Measurements from ENCODE around the gene MCC. TPM values are rescaled to one million over a fixed set of nuclear protein-coding genes. Genes with fewer than 3 reads are reported as not detected.

The MCC gene
- total RNA-seq, 1 experiment from 2014 or later: 0.10 TPM

GRCh38 chr5:113119246-113119924, 368.9 kb downstream of the MCC start:
- in situ Hi-C loops (cut with HindIII; ENCODE audit: low sequenced_read_pairs): no loop called here
- no peak for DNase-seq (ENCODE audit: low spot score)

GRCh38 chr5:113118765-113119164, 369.5 kb downstream of the MCC start:
- in situ Hi-C loops (cut with HindIII; ENCODE audit: low sequenced_read_pairs): no loop called here
- no peak for DNase-seq (ENCODE audit: low spot score)

- DNase-seq (ENCODE audit: low spot score): no peak
- in situ Hi-C loops (cut with HindIII; ENCODE audit: low sequenced_read_pairs): no loop called here
These were observed 370.0 kb downstream of the MCC start for GRCh38 chr5:113118298-113118697.

GRCh38 chr5:113117543-113118115, 370.6 kb downstream of the MCC start:
- in situ Hi-C loops (cut with HindIII; ENCODE audit: low sequenced_read_pairs): no loop called here
- no peak for DNase-seq (ENCODE audit: low spot score)

GRCh38 chr5:113115956-113116355, 372.3 kb downstream of the MCC start:
- no peak for DNase-seq (ENCODE audit: low spot score)
- in situ Hi-C loops (cut with HindIII; ENCODE audit: low sequenced_read_pairs): no loop called here

GRCh38 chr5:113115061-113115460, 373.2 kb downstream of the MCC start:
- no peak for DNase-seq (ENCODE audit: low spot score)
- in situ Hi-C loops (cut with HindIII; ENCODE audit: low sequenced_read_pairs): no loop called here

- in situ Hi-C loops (cut with HindIII; ENCODE audit: low sequenced_read_pairs): no loop called here
- no peak for DNase-seq (ENCODE audit: low spot score)
These were observed 373.7 kb downstream of the MCC start for GRCh38 chr5:113114559-113114958.

GRCh38 chr5:113112435-113112834, 375.8 kb downstream of the MCC start:
- no peak for DNase-seq (ENCODE audit: low spot score)
- in situ Hi-C loops (cut with HindIII; ENCODE audit: low sequenced_read_pairs): no loop called here

- in situ Hi-C loops (cut with HindIII; ENCODE audit: low sequenced_read_pairs): no loop called here
- no peak for DNase-seq (ENCODE audit: low spot score)
These were observed 378.1 kb downstream of the MCC start for GRCh38 chr5:113110117-113110516.

GRCh38 chr5:113109344-113109743, 378.9 kb downstream of the MCC start:
- no peak for DNase-seq (ENCODE audit: low spot score)
- in situ Hi-C loops (cut with HindIII; ENCODE audit: low sequenced_read_pairs): no loop called here

- in situ Hi-C loops (cut with HindIII; ENCODE audit: low sequenced_read_pairs): no loop called here
- no peak for DNase-seq (ENCODE audit: low spot score)
These were observed 379.8 kb downstream of the MCC start for GRCh38 chr5:113108485-113108884.

- no peak for DNase-seq (ENCODE audit: low spot score)
- in situ Hi-C loops (cut with HindIII; ENCODE audit: low sequenced_read_pairs): no loop called here
These were observed 381.4 kb downstream of the MCC start for GRCh38 chr5:113106821-113107220.

GRCh38 chr5:113105693-113106280, 382.5 kb downstream of the MCC start:
- in situ Hi-C loops (cut with HindIII; ENCODE audit: low sequenced_read_pairs): no loop called here
- DNase-seq (ENCODE audit: low spot score): no peak

- in situ Hi-C loops (cut with HindIII; ENCODE audit: low sequenced_read_pairs): no loop called here
- no peak for DNase-seq (ENCODE audit: low spot score)
These were observed 384.9 kb downstream of the MCC start for GRCh38 chr5:113103330-113103729.

GRCh38 chr5:113102121-113102531, 386.1 kb downstream of the MCC start:
- in situ Hi-C loops (cut with HindIII; ENCODE audit: low sequenced_read_pairs): no loop called here
- no peak for DNase-seq (ENCODE audit: low spot score)

- no peak for DNase-seq (ENCODE audit: low spot score)
- in situ Hi-C loops (cut with HindIII; ENCODE audit: low sequenced_read_pairs): no loop called here
These were observed 387.3 kb downstream of the MCC start for GRCh38 chr5:113100981-113101380.

GRCh38 chr5:113099822-113100221, 388.4 kb downstream of the MCC start:
- in situ Hi-C loops (cut with HindIII; ENCODE audit: low sequenced_read_pairs): no loop called here
- no peak for DNase-seq (ENCODE audit: low spot score)

GRCh38 chr5:113098378-113098777, 389.9 kb downstream of the MCC start:
- in situ Hi-C loops (cut with HindIII; ENCODE audit: low sequenced_read_pairs): no loop called here
- DNase-seq (ENCODE audit: low spot score): no peak

GRCh38 chr5:113095831-113096230, 392.4 kb downstream of the MCC start:
- DNase-seq (ENCODE audit: low spot score): no peak
- in situ Hi-C loops (cut with HindIII; ENCODE audit: low sequenced_read_pairs): no loop called here

- in situ Hi-C loops (cut with HindIII; ENCODE audit: low sequenced_read_pairs): no loop called here
- no peak for DNase-seq (ENCODE audit: low spot score)
These were observed 394.7 kb downstream of the MCC start for GRCh38 chr5:113093558-113093957.

- in situ Hi-C loops (cut with HindIII; ENCODE audit: low sequenced_read_pairs): no loop called here
- no peak for DNase-seq (ENCODE audit: low spot score)
These were observed 395.6 kb downstream of the MCC start for GRCh38 chr5:113092683-113093082.
